ENCODE data around the gene USP5.
"Not testable (repeated sequence)": the region's sequence is repeated elsewhere in the genome, so short reads cannot be mapped to it uniquely, and the experiment has no call there.

Gene USP5

GRCh38 chr12:6863586-6864321 is 11.8 kb downstream of the USP5 start:
- no peak for DNase-seq (ENCODE audit: low read depth, low spot score)

DNA sequence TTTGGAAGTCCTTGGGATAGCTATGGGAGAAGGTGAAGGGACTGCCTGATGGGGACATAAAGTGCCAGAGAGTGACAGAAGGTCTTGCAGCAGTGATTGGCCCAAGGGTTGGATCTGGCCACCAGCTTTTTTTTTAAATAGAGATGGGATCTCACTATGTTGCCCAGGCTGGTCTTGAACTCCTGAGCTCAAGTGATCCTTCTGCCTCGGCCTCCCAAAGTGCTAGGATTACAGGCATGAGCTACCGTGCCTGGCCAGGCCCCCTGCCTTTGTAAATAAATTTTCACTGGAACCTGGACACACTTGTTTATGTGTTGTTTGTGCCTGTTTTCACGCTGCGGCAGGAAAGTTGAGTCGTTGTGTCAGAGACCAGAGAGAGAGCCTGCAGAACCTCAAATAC is 13.4 kb downstream of the USP5 start:
- DNase-seq (ENCODE audit: low read depth, low spot score) = not testable (repeated sequence)

DNA sequence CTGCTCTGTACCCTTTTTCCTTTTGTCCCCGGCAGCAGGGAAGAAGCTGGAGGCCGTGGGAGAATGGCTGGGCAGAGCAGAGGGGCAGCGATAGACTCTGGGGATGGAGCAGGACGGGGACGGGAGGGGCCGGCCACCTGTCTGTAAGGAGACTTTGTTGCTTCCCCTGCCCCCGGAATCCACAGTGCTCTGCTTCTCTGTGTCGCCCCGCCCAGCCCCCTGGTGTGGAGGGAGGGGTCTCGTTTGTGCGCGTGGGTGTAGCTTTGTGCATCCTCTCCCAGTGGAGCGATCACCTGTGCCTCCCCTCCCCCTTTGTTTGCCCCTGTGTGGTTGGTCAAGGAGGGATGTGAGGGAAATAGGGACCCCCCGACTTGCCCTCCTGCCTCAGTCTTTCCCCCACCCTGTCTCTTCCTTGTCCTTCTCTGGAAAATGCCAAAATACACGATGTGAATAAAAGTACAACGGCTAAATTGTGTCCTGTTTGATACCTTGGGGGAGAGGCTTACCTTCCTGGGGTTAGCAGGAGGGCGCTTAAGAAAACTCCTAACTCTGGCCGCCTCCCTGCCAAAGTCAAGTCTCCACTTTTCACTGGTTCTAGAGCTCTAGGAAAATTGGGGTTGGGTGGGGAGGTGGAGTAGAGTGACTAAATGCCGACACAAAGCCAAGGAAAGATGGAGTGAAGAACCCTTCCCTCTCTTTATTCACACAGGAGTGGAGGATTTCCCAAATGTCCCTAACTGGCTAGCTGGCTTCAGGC is 14.4 kb downstream of the USP5 start:
- no peak for DNase-seq (ENCODE audit: low read depth, low spot score)

DNA sequence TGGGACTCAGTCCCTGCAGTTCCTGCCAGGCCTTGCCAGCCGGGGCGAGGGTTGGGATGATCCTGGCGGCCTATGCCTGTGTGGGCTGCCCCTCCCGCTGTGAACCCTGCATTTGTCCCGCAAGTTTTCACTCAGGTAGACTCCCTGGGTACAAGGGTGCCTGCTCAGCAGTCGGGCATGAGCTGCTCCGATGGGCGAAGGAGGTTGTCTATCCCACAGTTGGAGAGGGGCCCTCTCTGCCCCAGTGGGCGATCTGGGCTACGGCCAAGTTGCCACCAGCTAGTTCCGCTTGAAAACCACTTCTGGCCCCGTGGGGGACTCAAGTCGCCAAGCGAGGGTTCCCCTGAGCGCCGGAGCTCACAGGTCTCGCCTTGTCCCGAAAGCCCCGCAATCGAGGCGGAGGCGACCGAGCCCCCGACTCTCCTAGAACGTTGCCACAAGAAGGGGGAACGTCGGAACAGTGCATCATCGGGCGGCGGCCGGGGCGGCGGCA is 15.0 kb downstream of the USP5 start:
- no peak for DNase-seq (ENCODE audit: low read depth, low spot score)

DNA sequence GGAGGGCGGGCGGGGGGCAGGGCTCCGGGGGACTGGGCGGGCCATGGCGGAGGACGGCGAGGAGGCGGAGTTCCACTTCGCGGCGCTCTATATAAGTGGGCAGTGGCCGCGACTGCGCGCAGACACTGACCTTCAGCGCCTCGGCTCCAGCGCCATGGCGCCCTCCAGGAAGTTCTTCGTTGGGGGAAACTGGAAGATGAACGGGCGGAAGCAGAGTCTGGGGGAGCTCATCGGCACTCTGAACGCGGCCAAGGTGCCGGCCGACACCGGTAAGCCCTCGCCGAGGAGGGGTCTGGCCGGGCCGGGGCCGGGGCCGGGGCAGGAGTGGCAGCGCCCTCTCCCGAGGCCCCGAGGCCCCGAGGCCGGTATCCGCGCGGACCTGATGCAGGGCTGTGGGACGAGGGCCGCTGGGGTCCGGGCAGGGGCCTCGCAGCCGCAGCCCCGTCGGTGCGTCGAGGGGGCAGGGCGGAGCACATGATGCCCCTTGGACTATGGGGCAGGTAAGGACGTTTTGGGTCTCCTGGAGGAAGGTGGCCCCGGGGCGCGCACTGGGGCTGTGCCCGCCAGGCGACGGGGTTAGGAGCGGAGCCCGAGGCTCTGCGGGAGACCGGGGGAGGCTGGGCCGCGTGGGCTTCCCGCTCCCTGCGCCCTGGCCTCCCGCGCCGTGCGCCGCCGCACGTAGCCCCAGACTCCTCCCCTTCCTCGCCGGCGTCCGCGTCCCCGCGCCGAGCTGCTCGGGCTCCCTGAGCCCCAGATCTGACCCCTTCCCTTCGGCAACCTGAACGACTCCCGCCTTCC is 15.7 kb downstream of the USP5 start, which contains the start of gene TPI1:
TSS of gene TPI1 (plus strand) at position 119 of the 798 bp plus-strand sequence. CDS start at position 155, 36 bp downstream.
- DNase-seq (ENCODE audit: low read depth, low spot score) = no peak

DNA sequence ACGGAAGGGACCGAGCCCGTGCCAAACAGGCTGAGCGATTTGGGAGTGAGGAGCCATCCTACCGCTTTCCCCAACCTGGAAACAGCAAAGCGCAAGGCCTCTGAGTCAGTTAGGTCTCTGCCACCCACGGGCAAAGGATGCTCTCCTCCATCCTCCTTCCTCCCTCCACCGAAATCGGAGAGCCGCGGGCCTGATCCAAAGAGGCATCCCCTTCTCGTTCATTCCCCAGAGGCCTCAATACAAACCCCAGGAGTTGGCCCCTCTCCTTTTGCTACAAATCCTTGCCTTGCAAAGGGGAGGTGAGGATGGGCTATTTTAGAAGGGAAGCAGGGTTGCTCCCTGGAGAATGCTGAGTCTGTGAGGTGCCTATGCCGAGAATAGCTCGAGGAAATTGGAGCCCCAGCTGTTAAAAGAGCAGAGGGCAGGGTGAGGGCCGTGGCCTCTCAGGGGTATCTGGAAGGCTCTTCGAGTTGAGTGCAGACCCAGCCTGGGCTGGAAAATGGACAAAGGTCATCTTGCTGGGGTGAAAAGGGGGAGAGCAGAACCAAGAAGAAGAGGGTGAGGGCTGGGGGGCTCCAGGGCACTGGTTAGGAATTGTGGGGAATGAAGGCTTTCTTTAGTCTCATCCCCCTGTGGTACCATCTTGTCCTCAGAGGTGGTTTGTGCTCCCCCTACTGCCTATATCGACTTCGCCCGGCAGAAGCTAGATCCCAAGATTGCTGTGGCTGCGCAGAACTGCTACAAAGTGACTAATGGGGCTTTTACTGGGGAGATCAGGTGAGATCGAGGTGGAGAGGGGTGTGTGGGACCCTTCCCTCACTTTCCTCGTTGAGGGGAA is 16.5 kb downstream of the USP5 start:
- no peak for DNase-seq (ENCODE audit: low read depth, low spot score)

GRCh38 chr12:6869049-6870021 is 17.4 kb downstream of the USP5 start:
- DNase-seq (ENCODE audit: low read depth, low spot score) = no peak

DNA sequence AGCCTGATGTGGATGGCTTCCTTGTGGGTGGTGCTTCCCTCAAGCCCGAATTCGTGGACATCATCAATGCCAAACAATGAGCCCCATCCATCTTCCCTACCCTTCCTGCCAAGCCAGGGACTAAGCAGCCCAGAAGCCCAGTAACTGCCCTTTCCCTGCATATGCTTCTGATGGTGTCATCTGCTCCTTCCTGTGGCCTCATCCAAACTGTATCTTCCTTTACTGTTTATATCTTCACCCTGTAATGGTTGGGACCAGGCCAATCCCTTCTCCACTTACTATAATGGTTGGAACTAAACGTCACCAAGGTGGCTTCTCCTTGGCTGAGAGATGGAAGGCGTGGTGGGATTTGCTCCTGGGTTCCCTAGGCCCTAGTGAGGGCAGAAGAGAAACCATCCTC is 18.4 kb downstream of the USP5 start:
- DNase-seq (ENCODE audit: low read depth, low spot score) = not testable (repeated sequence)

GRCh38 chr12:6871052-6871957 is 19.4 kb downstream of the USP5 start:
- DNase-seq (ENCODE audit: low read depth, low spot score) = no peak

GRCh38 chr12:6872073-6873048 is 20.4 kb downstream of the USP5 start:
- no peak for DNase-seq (ENCODE audit: low read depth, low spot score)

- peak; percentile 92 for DNase-seq (ENCODE audit: low read depth, low spot score)
Observed at GRCh38 chr12:6873094-6874014, 21.4 kb downstream of the USP5 start, which contains the start of gene SPSB2. Gene SPSB2 (minus strand): TSS chr12:6873303. CDS start chr12:6872901, 402 bp downstream.

DNA sequence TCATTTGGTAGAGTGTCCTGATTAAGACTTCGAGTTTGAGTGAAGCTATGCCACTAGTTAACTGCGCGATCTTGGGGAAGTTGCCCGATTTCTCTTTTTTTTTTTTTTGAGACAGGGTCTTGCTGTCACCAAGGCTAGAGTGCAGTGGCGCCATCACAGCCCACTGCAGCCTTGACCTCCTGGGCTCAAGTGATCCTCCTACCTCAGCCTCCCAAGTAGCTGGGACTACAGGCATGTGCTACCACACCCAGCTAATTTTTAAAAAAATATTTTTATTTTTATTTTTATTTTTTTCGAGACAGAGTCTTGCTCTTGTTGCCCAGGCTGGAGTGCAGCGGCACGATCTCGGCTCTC is 22.0 kb downstream of the USP5 start:
- not testable (repeated sequence) for DNase-seq (ENCODE audit: low read depth, low spot score)

- not testable (repeated sequence) for DNase-seq (ENCODE audit: low read depth, low spot score)
Observed at GRCh38 chr12:6879824-6880223, 27.9 kb downstream of the USP5 start.

DNA sequence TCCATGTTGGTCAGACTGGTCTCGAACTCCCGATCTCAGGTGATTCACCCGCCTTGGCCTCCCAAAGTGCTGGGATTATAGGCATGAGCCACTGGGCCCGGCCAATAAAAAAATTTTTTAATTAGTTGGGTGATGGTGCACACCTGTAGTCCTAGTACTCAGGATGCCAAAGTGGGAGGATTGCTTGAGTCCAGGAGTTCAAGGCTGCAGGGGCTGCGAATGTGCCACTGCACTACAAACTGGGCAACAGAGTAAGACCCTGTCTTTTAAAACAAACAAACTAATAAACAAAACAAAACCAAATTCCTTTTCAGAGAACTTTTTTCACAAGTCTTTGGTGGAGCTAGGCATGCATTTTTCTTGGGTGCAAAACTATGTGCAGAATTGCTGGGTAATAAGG is 31.3 kb downstream of the USP5 start:
- no peak for DNase-seq (ENCODE audit: low read depth, low spot score)

GRCh38 chr12:6883683-6884082 is 31.7 kb downstream of the USP5 start:
- DNase-seq (ENCODE audit: low read depth, low spot score) = no peak

DNA sequence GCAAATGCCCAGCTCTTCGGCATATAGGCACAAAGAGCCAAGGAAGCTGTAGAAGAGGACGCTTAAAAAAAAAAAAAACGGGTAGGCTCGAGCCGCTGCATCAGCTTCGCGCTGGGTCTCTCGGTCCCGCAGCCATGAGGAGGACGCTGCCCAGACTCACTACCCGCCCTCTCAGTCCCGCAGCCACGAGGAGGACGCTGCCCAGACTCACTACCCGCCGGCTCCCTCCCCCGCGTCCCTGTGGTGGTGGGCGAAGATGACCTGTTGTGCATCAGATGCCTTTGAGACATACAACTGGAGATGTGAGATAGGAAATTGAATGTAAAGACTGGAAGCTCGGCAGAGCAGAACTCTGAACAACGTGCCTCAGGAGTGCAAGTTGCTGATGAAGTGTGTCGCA is 32.6 kb downstream of the USP5 start:
- no peak for DNase-seq (ENCODE audit: low read depth, low spot score)
